Measurements from ENCODE around the gene MKRN2.

Gene MKRN2

DNA sequence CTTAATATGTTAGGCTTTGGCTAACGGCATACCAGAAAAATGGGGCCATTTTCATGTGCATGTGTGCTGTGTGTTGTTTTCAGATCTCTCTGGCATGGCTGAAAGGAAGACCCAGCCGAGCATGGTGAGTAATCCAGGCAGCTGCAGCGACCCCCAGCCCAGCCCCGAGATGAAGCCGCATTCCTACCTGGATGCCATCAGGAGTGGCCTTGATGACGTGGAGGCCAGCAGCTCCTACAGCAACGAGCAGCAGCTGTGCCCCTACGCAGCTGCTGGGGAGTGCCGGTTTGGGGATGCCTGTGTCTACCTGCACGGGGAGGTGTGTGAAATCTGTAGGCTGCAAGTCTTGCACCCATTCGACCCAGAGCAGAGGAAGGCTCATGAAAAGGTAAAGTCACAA is 15.1 kb downstream of the MKRN2 start:
- no peaks in the 10 kb centered on the region for H3K27me3 ChIP-seq (ENCODE audit: insufficient read depth, low read length, poor library complexity)
- no peaks in the 10 kb centered on the region for H3K4me1 ChIP-seq (ENCODE audit: insufficient read depth, low read length)
- ATAC-seq (ENCODE audit: insufficient read depth, low read depth) = no peak
- DNase-seq = no peak
- H3K9ac ChIP-seq (ENCODE audit: low read depth, low read length) = no peak overlapping the region
- H2AFZ ChIP-seq (ENCODE audit: low read depth, low read length) = no peak overlapping the region
- H3K4me2 ChIP-seq (ENCODE audit: insufficient read depth, low read length) = no peak overlapping the region
- no peak overlapping the region for H3K4me3 ChIP-seq (ENCODE audit: low read depth in 1 of 2, low read length in 2 of 2)
- peaks cover 25% of the 10 kb centered on the region for H3K79me2 ChIP-seq (ENCODE audit: insufficient read depth, low read length)
- peaks cover 5% of the 10 kb centered on the region; the same call in 1 of the 2 replicates for H4K20me1 ChIP-seq (ENCODE audit: insufficient read depth, low read length)
- H3K27ac ChIP-seq (ENCODE audit: low read length) = no peak overlapping the region
- TF ChIP-seq, protein P1, sequence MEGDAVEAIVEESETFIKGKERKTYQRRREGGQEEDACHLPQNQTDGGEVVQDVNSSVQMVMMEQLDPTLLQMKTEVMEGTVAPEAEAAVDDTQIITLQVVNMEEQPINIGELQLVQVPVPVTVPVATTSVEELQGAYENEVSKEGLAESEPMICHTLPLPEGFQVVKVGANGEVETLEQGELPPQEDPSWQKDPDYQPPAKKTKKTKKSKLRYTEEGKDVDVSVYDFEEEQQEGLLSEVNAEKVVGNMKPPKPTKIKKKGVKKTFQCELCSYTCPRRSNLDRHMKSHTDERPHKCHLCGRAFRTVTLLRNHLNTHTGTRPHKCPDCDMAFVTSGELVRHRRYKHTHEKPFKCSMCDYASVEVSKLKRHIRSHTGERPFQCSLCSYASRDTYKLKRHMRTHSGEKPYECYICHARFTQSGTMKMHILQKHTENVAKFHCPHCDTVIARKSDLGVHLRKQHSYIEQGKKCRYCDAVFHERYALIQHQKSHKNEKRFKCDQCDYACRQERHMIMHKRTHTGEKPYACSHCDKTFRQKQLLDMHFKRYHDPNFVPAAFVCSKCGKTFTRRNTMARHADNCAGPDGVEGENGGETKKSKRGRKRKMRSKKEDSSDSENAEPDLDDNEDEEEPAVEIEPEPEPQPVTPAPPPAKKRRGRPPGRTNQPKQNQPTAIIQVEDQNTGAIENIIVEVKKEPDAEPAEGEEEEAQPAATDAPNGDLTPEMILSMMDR (IDR thresholded peaks at IDR 0.05; ENCODE audit: borderline replicate concordance, extremely low read depth, low read length, poor library complexity, severe bottlenecking) = no peak
- TF ChIP-seq EZH2 (IDR thresholded peaks at IDR 0.05; ENCODE audit: borderline replicate concordance, low read depth, low read length, severe bottlenecking) = no peak
- no peaks in the 10 kb centered on the region for H3K9me3 ChIP-seq (ENCODE audit: insufficient read depth, low read length, severe bottlenecking)
- peaks cover 78% of the 10 kb centered on the region for H3K36me3 ChIP-seq (ENCODE audit: insufficient read depth, low read length)

GRCh38 chr3:12574131-12574530 is 17.2 kb downstream of the MKRN2 start:
- Histone ChIP-seq H3K9ac (ENCODE audit: low read depth, low read length) (no peak overlapping the region), H3K36me3 (ENCODE audit: insufficient read depth, low read length) (peaks cover 95% of the 10 kb centered on the region), H3K4me2 (ENCODE audit: insufficient read depth, low read length) (no peak overlapping the region), H3K4me3 (ENCODE audit: low read depth in 1 of 2, low read length in 2 of 2) (no peak overlapping the region), H3K27me3 (ENCODE audit: insufficient read depth, low read length, poor library complexity) (no peaks in the 10 kb centered on the region), H2AFZ (ENCODE audit: low read depth, low read length) (no peak overlapping the region), H3K4me1 (ENCODE audit: insufficient read depth, low read length) (no peaks in the 10 kb centered on the region), H3K27ac (ENCODE audit: low read length) (no peak overlapping the region), H3K79me2 (ENCODE audit: insufficient read depth, low read length) (peaks cover 6% of the 10 kb centered on the region; the same call in 1 of the 2 replicates), H3K9me3 (ENCODE audit: insufficient read depth, low read length, severe bottlenecking) (no peaks in the 10 kb centered on the region), H4K20me1 (ENCODE audit: insufficient read depth, low read length) (no peaks in the 10 kb centered on the region; the same call in 1 of the 2 replicates)
- TF ChIP-seq, protein P1 (IDR thresholded peaks at IDR 0.05; ENCODE audit: borderline replicate concordance, extremely low read depth, low read length, poor library complexity, severe bottlenecking) = no peak
- TF ChIP-seq EZH2 (IDR thresholded peaks at IDR 0.05; ENCODE audit: borderline replicate concordance, low read depth, low read length, severe bottlenecking) = no peak
- ATAC-seq (ENCODE audit: insufficient read depth, low read depth) (no peak), DNase-seq (no peak)

DNA sequence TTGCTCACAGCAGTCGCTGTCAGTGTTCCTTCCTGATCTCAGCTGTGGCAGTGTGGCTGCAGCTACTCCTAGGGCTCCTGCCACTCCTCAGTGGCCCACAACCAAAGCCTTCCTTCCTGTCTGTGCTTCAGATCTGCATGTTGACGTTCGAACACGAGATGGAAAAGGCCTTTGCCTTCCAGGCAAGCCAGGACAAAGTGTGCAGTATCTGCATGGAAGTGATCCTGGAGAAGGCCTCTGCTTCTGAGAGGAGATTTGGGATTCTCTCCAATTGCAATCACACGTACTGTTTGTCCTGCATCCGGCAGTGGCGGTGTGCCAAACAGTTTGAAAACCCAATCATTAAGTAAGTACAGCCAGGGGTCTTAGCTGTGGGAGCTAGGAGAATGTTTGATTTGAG is 17.8 kb downstream of the MKRN2 start:
- Histone ChIP-seq H3K4me3 (ENCODE audit: low read depth in 1 of 2, low read length in 2 of 2) (no peak overlapping the region), H3K79me2 (ENCODE audit: insufficient read depth, low read length) (peaks cover 3% of the 10 kb centered on the region; the same call in 1 of the 2 replicates), H3K27ac (ENCODE audit: low read length) (no peak overlapping the region), H4K20me1 (ENCODE audit: insufficient read depth, low read length) (no peaks in the 10 kb centered on the region; the same call in 1 of the 2 replicates), H3K4me1 (ENCODE audit: insufficient read depth, low read length) (no peaks in the 10 kb centered on the region), H3K27me3 (ENCODE audit: insufficient read depth, low read length, poor library complexity) (no peaks in the 10 kb centered on the region), H3K9me3 (ENCODE audit: insufficient read depth, low read length, severe bottlenecking) (no peaks in the 10 kb centered on the region), H3K4me2 (ENCODE audit: insufficient read depth, low read length) (no peak overlapping the region), H3K36me3 (ENCODE audit: insufficient read depth, low read length) (peaks cover 95% of the 10 kb centered on the region), H3K9ac (ENCODE audit: low read depth, low read length) (no peak overlapping the region), H2AFZ (ENCODE audit: low read depth, low read length) (no peak overlapping the region)
- no peak for ATAC-seq (ENCODE audit: insufficient read depth, low read depth)
- TF ChIP-seq, protein P1 (IDR thresholded peaks at IDR 0.05; ENCODE audit: borderline replicate concordance, extremely low read depth, low read length, poor library complexity, severe bottlenecking) = no peak
- no peak for TF ChIP-seq EZH2 (IDR thresholded peaks at IDR 0.05; ENCODE audit: borderline replicate concordance, low read depth, low read length, severe bottlenecking)
- no peak for DNase-seq

DNA sequence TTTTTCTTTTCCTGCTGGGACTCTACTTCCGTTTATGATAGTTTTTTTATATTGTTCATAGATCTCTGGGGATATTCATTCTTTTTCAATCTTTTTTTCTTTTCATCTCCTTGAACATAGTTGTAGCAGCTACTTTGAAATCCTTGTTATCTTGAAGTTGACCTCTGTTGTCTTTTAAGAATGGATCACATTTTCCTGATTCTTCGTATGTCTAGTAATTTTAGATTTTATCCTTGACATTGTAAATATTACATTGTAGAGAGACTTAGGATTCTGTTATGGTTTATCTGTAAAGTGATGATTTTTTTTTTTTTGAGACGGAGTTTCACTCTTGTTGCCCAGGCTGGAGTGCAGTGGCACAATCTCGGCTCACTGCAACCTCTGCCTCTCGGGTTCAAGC is 20.5 kb downstream of the MKRN2 start:
- no peaks in the 10 kb centered on the region for H3K9me3 ChIP-seq (ENCODE audit: insufficient read depth, low read length, severe bottlenecking)
- no peaks in the 10 kb centered on the region for H3K79me2 ChIP-seq (ENCODE audit: insufficient read depth, low read length)
- no peak overlapping the region for H2AFZ ChIP-seq (ENCODE audit: low read depth, low read length)
- H3K4me1 ChIP-seq (ENCODE audit: insufficient read depth, low read length) = no peaks in the 10 kb centered on the region
- 0 out of 2 replicates have a peak, but pooled peaks cover 3% of the 10 kb centered on the region for H4K20me1 ChIP-seq (ENCODE audit: insufficient read depth, low read length)
- no peak overlapping the region for H3K4me3 ChIP-seq (ENCODE audit: low read depth in 1 of 2, low read length in 2 of 2)
- no peak for TF ChIP-seq EZH2 (IDR thresholded peaks at IDR 0.05; ENCODE audit: borderline replicate concordance, low read depth, low read length, severe bottlenecking)
- TF ChIP-seq, protein P1 (IDR thresholded peaks at IDR 0.05; ENCODE audit: borderline replicate concordance, extremely low read depth, low read length, poor library complexity, severe bottlenecking) = no peak
- H3K36me3 ChIP-seq (ENCODE audit: insufficient read depth, low read length) = peaks cover 94% of the 10 kb centered on the region
- H3K27me3 ChIP-seq (ENCODE audit: insufficient read depth, low read length, poor library complexity) = no peaks in the 10 kb centered on the region
- no peak overlapping the region for H3K9ac ChIP-seq (ENCODE audit: low read depth, low read length)
- DNase-seq (no peak), ATAC-seq (ENCODE audit: insufficient read depth, low read depth) (no peak)
- H3K27ac ChIP-seq (ENCODE audit: low read length) = no peak overlapping the region
- no peak overlapping the region for H3K4me2 ChIP-seq (ENCODE audit: insufficient read depth, low read length)
